Stimulated activated naive CD4-positive, alpha-beta T cell (primary cell): ENCODE data around the gene PPY.
"Not testable (repeated sequence)": the region's sequence is repeated elsewhere in the genome, so short reads cannot be mapped to it uniquely, and the experiment has no call there.

Experiments
- DNase-seq, 6 experiments: peaks; one replicate each; lab custom pipeline; 2025; lab: John Stamatoyannopoulos, UW

Gene PPY, protein sequence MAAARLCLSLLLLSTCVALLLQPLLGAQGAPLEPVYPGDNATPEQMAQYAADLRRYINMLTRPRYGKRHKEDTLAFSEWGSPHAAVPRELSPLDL

DNA sequence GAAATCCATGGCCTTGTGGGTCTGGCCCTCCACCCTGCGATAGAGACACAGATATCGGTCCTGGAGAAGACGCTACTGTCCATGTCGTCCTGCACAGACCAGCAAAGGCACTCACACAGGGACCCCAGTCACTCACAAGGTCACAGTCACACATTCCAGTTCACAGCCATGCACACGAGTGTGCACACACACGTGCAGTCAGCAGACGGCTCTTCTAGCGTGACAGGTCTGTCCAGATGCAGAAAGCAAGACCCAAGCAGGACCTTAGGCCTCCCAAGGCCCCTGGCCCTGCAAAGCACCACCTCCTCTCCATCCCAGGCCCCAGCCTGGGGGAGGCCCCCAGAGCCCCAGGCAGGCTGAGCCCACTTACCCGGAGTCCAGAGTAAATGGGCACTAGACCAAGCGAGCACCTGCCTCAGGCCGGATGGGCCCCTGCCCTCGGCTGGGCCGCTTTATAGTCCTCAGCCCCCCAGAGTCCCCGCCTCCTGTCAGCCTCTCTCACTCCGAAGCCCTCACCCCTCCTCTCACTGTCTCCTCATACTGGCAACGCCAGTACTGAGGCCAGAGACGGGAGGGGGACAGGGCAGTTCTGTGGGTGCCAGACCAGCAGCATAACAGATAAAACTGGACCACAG lies at the start of gene PPY:
PPY (minus strand) TSS at position 426 of the 635 bp plus-strand sequence. CDS start 822 bp downstream, outside the sequence.
- DNase-seq = no peak

DNA sequence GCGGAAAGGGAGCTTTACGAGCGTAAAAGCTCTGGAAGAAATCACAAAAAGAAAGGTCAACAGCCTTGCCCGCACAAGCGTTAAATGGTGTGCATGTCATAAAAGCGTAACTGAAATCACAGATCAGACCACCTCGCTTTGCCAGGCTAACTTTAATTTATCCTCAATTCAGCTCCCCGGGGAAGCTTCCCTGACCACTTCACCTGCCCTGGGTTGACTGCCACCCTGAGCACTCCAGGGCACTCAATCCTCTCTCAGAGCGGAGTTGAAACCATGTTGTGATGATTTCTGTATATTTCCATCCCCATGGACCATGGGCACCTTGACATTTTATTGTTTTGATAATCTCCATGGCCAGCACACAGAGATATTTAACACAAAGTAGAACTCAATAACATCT lies 46.0 kb upstream of the PPY start:
- no peak for DNase-seq

DNA sequence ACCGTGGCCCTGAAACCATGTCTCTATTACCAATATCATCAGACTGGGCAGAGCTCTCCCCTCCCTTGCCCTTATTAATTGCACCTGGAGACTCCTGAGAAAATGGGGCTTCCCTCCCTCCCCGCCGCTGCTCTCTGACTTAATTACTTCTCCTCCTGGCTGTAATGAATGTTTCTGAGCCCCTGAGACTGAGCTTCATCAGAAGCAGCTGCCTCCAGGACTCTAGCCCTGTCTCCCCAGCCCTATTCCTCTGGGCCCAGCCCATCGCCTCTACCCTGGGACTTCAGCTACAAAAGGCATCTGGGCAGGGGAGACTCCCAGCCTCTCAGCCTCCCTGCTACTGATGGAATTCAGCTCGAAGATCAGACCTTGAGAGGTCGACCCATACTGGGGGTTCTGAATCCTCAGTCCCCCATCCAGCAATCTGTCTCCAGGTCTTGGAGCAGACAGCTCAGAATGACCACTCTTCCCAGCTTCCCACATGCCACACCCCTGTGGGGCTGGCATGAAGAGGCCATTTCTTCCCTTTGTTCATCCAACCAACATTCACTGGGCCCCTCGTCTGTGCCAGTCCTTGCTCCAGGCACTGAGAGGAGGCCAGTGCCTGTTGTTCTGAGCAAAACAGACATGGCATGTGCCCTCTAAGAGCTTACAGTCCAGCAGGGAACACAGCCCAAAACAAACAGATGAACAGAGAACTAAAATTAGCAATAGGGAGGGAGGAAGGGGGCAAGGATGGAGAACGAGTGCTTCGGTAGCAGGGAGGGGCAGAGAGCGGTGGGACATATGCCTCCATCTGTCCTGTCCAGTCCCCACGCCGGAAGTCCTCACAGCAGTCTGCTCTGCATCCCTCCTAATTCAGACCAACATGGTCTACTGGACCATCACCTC lies 45.1 kb upstream of the PPY start:
- DNase-seq = no peak

DNA sequence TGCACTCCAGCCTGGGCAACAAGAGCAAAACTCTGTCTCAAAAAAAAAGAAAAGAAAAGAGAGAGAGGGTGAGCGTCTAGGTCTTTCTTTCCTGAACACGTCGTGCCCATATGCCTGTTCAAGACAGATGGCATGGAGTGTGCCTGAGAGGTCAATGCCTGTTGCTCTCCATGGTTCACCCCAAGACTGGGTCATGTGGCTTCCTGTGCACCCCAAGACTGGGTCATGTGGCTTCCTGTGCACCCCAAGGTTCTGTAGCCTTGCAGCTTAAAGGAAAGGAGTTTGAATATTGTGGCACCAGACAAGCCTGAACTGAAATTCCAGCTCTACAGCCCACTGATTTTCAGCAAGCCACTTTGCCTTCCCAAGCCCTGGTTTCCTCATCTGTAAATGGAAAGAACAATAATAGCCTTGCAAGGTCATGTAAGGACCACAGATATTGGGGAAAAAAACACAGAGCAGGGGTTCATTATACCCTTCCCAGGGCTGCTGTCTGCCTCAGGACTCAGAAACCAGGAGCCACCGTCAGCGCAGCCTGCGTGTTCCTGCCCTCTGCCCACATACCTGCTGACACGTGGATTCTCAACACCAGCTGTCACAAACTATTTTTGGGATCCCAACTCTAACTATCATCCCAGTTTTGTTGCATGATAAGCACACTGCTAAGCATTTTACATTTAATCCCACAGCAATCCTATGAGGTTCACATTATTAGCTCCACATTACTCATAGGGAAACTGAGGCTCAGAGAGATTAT lies 44.1 kb upstream of the PPY start:
- no peak for DNase-seq

DNA sequence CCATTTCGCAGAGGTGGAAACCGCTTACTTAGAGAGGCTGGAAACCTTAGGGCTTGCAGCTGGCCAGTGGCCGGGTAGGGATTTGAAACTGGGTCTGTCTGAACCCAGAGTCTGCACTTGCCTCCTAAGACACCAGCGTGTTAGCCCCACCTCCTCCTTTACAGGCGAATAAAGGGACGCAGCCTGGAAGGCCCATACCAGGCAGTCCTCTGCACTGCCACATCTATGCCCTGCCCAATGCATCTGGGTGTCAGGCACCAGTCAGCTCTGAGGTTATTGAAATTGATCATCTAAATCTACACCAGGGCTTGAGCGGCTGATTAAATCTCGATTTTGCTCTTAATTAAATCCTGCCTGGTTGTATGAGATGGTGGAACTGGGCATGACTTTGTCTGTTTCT lies 42.2 kb upstream of the PPY start:
- DNase-seq = no peak

DNA sequence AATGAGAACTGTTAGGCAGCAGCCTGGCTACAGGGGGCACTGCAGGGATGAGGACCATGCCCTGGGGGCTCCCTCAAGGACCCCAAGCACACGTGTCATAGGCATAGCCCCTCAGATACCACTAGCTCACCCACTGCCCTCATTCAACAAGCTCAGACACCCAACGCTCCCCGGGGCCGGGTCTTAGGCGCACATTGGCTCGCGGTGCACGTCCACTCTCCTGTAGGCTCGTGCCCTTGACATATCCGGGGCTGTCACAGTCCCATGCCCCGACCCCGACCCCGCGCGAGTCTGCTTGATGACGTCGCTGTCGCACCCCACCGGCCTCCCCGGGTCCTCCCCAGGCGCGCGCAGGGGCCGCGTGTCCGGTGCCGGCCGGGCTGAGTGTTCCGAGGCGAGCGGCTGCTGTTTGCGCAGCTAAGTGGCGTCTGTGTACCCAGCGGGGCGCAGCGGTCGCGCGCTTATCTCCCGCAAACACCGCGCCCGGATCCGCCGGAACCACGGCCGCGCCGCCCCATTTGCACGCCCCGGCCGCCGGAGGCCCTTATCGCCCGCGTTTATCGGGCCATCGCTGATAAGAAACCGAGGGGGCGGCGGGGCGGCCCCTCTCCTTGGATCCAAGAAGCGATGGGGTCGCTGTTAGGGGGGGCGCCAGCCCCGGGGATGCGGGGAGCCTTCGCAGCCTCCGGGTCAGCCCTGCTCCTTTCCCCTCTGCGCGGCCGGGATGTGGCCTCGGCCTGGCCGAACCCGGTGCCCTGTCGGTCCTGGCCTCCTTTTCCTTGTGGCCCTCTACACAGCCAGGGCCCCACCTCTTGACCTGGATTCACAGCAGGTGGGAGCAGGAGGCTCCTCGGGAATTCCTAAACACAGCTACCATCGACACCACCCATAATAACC lies 41.5 kb upstream of the PPY start:
- DNase-seq = no peak

DNA sequence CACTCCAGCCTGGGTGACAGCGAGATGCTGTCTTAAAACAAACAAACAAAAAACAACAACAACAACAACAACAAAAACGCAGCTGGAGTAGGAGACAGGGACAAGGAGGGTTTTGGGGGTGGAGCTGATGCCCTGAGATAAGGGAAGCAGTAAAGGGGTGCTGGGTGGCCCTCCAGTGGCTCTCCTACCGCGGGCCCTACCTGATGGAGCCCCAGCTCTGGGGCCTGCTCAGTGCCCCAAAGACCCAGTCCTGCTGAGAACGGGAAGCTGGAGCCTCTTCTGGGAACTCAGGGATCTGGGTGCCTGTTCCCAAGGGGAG lies 40.9 kb upstream of the PPY start:
- no peak for DNase-seq

GRCh38 chr17:43982171-43982570 lies 39.9 kb upstream of the PPY start:
- DNase-seq = no peak

GRCh38 chr17:43979671-43980070 lies 37.4 kb upstream of the PPY start:
- no peak for DNase-seq

DNA sequence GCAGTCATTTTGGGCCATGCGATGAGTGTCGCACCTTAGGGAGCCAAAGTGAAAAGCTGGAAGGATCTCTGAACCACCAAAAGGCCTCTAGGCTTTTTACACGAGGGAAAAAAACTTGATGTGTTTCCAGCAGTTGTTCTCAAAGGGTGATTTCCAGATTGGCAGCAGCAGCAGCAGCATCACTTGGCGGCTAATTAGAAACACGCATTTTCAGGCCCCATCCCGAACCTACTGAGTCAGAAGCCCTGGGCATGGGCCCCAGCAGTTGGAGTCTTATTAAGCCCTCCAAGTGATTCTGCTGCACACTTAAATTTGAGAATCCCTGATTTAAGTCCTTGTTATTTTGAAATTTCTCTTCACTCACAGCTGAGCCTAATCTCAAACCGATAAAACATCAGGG lies 36.7 kb upstream of the PPY start:
- no peak for DNase-seq

GRCh38 chr17:43978078-43978477 lies 35.8 kb upstream of the PPY start:
- no peak for DNase-seq

DNA sequence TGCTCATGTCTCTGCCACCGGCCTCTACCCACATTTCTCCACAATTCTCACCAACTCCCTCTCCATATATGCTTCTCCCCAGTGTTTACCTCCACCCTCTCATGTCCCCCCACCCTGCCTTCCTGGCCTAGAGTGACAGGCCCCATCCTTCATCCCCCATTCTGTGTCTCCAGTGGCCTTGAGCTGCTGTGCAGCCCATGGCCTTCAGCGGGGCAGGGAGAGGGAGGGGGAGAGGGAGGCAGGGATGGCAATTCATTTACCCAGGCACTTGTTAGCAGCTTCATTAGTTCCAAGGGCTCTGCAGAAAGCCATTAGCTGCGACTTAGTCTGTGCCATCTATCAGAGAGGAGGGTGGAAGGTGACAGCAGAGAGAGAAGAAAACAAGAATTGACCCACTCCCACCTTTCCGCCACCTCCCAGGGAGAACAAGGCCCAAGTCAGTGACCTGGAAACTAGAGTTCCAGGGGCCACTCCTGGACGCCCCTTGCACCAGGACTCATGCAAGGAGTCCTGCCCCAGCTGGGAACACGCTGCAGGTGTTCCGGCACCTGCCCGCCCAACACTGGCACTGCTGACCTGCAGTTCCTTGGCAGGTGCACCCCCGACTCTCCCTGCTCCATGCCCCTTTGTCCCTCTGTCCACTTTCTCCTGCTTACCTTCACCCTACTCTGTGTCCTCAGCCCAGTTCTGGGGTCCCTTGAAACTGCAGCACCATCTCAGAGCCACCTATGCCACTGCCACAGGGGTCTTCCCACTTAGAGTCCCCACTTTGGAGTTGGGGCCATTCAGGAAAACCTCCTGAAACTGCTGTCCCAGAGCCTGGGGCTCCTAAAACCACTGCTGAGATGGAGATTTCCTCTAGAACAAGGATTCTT lies 34.9 kb upstream of the PPY start:
- DNase-seq = no peak

- DNase-seq = no peak
Observed at GRCh38 chr17:43975898-43976297, 33.6 kb upstream of the PPY start.

- no peak for DNase-seq
Observed at GRCh38 chr17:43974382-43975266, 32.3 kb upstream of the PPY start.

DNA sequence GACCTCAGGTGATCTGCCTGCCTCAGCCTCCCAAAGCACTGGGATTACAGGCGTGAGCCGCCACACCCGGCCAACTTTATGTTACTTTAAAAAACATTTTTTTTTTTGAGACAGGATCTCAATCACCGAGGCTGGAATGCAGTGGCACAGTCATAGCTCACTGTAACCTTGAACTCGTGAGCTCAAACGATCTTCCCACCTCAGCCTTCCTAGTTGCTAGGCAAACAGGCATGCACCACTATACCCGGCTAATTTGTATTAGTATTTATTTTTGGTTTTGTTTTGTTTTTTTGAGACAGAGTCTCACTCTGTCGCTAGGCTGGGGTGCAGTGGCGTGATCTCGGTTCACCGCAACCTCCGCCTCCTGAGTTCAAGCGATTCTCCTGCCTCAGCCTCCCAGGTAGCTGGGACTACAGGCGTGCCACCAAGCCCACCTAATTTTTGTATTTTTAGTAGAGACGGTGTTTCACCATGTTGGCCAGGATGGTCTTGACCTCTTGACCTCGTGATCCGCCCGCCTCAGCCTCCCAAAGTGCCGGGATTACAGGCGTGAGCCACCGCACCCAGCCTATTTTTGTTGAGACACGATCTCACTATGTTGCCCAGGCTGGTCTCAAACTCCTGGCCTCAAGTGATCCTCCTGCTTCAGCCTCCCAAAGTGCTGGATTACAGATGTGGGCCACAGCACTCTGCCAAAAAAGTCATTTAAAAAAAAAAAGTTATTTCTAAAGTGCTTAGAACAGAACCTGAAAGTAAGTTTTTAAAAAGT lies 30.4 kb upstream of the PPY start:
- not testable (repeated sequence) for DNase-seq

DNA sequence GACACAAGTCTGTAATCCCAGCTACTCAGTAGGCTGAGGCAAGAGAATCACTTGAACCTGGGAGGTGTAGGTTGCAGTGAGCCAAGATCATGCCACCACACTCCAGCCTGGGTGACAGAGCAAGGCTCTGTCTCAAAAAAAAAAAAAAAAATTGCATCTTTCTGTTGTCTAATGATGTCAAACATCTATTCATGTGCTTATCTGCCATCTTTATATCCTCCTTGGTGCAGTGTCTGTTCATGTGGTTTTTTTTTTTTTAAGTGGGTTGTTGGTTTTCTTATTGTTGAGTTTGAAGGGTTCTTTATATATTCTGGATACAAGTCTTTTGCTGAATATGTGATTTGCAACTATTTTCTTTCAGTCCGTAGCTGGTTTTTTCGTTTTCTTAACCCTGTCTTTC lies 29.2 kb upstream of the PPY start:
- DNase-seq = peak in 3 of 6 experiments; percentile 5 to 22 (median 20)

DNA sequence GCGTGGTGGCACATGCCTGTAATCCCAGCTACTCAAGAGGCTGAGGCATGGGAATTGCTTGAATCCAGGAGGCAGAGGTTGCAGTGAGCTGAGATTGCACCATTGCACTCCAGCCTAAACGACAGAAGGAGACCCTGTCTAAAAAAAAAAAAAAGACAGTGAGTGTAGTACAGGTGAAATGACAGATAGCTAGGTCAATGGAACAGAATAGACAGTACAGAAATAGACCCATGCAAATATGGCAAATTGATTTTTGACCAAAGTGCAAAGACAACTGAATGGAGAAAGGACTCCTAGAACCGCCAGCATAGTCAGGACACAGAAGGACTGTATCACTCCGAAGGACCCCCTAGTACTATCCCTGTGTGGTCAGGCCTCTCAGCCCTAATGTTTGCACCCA lies 28.1 kb upstream of the PPY start:
- no peak for DNase-seq

GRCh38 chr17:43967251-43967875 lies 25.1 kb upstream of the PPY start:
- no peak for DNase-seq
